Vagina (tissue), 2 donors: ENCODE measurements around the gene ZSWIM4. TPM values are rescaled to one million over a fixed set of nuclear protein-coding genes. Genes with fewer than 3 reads are reported as not detected.

Experiments
- DNase-seq, 2 donors: peaks; one replicate each; pipeline ENCODE4 v3.0.0-alpha.2; 2017; ENCODE audit errors: extremely low spot score in 2 of 2
- H3K27ac ChIP-seq: fragments of 200-600 bp; sonication (generic); one replicate; pipeline ENCODE4 v1.5.1; 2019
- H3K27me3 ChIP-seq: fragments of 200-600 bp; sonication (generic); one replicate; pipeline ENCODE4 v1.5.1; 2019
- H3K36me3 ChIP-seq, 2 donors: fragments of 200-600 bp; sonication (generic); one replicate each; pipeline ENCODE4 v1.5.1; 2017 to 2019
- H3K4me1 ChIP-seq: fragments of 200-600 bp; sonication (generic); one replicate; pipeline ENCODE4 v1.5.1; 2019
- H3K4me3 ChIP-seq, 2 donors: fragments of 200-600 bp; sonication (generic); 1 replicate in 1 of 2; 2 replicates in 1 of 2; pipeline ENCODE4 v1.5.1; 2016 to 2019
- H3K9me3 ChIP-seq: fragments of 200-600 bp; sonication (generic); one replicate; pipeline ENCODE4 v1.5.1; 2019
- CTCF ChIP-seq, 3 experiments: fragments of 450-650 bp in 2 of 3; fragments of 200-600 bp in 1 of 3; sonication (generic) in 1 of 3; IDR thresholded peaks; one replicate each; pipeline ENCODE4 v1.5.1; 2017 to 2019; ENCODE audit warnings: antibody characterized with exemption in 3 of 3, mild to moderate bottlenecking in 2 of 3, moderate library complexity in 2 of 3
- POLR2A ChIP-seq, 2 donors: fragments of 450-650 bp; IDR thresholded peaks; one replicate each; pipeline ENCODE4 v1.6.1; 2017; ENCODE audit warnings: antibody characterized with exemption in 2 of 2, mild to moderate bottlenecking in 2 of 2, moderate library complexity in 2 of 2
- POLR2AphosphoS5 ChIP-seq, 2 donors: sonication (generic); formaldehyde crosslinking; IDR thresholded peaks; one replicate each; pipeline ENCODE4 v1.9.0; 2017; ENCODE audit warnings: antibody characterized with exemption in 2 of 2, mild to moderate bottlenecking in 2 of 2, low read depth in 1 of 2; ENCODE audit not compliant: insufficient read depth in 1 of 2
- intact Hi-C: fragments of 100-400 bp; cut with DNase I; formaldehyde crosslinking; loops from one replicate; pipeline ENCODE4 v1.15.1; 2023
- total RNA-seq: library from RNA; depleted of rRNA; stranded (reverse); fragments of >200 nt; gene quantifications from one replicate; pipeline ENCODE4 v1.2.3, GENCODE V29; 2016

ZSWIM4 gene
- total RNA-seq, 1 donor from 2014 or later: 13.0 TPM

DNA sequence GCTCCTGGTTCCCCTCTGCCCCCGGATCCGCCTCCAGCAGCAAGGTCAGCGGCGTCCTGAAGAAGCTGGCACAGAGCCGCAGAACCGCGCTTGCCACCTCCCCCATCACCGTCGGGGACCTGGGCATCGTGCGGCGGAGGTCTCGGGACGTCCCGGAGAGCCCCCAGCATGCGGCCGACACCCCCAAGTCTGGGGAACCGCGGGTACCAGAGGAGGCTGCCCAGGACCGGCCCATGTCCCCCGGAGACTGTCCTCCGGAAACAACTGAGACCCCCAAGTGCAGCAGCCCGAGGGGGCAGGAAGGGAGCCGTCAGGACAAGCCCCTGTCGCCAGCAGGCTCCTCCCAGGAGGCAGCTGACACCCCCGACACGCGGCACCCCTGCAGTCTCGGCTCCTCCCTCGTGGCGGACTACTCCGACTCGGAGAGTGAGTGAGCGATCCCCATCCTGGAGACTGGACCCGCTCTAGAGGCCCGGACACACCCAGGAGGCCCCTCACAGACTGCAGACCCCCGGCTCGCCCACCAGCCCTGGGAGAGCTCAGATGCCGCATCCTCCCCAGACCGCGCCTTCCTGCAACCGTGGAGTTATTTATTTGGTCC is 32.5 kb upstream of the ZSWIM4 start:
- no peak overlapping the region for H3K4me3 ChIP-seq
- H3K4me1 ChIP-seq: peaks cover 30% of the 10 kb centered on the region
- H3K27ac ChIP-seq: no peak overlapping the region
- TF ChIP-seq POLR2A (IDR thresholded peaks at IDR 0.05) (no peak), POLR2AphosphoS5 (IDR thresholded peaks at IDR 0.05; ENCODE audit: insufficient read depth in 1 of 2, low read depth in 1 of 2) (no peak), CTCF (IDR thresholded peaks at IDR 0.05) (no peak)
- H3K36me3 ChIP-seq: peaks cover 0 to 49% of the 10 kb centered on the region in 2 donors
- DNase-seq: no peak
- no peaks in the 10 kb centered on the region for H3K27me3 ChIP-seq
- H3K9me3 ChIP-seq: no peaks in the 10 kb centered on the region
- intact Hi-C loops: no loop called here

DNA sequence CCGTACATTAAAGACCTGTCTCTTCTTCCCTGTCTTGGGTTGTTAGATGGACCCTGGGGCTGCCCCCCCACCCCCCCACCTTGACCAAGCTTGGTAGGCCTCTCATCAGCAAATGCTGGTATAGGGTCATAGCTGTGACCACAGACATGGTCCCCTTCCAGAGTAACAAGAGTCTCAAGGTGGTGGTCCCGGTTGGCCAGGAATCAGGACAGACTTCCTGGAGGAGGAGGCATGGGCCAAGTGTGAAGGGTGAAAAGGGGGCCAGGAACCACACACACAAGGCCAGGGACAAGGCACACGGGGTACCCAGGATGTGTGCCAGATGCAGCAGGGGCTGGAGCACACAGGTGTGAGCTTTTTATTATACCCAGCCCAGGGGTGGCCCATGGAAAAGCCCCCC is 32.0 kb upstream of the ZSWIM4 start:
- H3K36me3 ChIP-seq: peaks cover 0 to 48% of the 10 kb centered on the region in 2 donors
- H3K4me1 ChIP-seq: peaks cover 30% of the 10 kb centered on the region
- no peak for DNase-seq
- no peak overlapping the region for H3K4me3 ChIP-seq
- no peaks in the 10 kb centered on the region for H3K9me3 ChIP-seq
- H3K27me3 ChIP-seq: no peaks in the 10 kb centered on the region
- intact Hi-C loops: no loop called here
- no peak overlapping the region for H3K27ac ChIP-seq
- no peak for TF ChIP-seq CTCF (IDR thresholded peaks at IDR 0.05)
- no peak for TF ChIP-seq POLR2AphosphoS5 (IDR thresholded peaks at IDR 0.05; ENCODE audit: insufficient read depth in 1 of 2, low read depth in 1 of 2)
- TF ChIP-seq POLR2A (IDR thresholded peaks at IDR 0.05): no peak

DNA sequence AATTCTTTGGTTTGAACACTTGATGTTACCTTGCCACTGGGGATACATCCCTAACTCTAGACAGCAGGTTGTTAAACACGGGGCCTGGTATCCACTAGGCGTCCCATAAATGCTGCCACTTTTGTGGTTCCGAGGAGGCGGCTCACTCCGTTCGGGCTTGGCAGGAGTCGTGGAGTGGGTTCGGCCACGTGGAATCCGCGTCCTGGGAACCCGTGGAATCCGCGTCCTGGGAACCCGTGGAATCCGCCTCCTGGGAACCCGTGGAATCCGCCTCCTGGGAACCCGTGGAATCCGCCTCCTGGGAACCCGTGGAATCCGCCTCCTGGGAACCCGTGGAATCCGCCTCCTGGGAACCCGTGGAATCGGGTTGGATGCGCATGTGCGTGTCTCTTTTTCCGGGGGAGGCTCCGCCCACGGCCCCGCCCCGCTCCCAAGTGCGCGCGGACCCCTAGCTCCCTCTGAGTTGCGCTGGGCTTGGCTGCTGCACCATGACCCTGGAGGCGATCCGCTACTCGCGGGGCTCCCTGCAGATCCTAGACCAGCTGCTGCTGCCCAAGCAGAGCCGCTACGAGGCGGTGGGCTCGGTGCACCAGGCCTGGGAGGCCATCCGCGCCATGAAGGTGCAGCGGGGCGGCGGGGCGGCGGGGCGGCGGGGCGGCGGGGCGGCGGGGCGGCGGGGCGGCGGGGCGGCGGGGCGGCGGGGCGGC is 31.0 kb upstream of the ZSWIM4 start, which contains the start of gene MRI1:
MRI1 (plus strand) TSS at position 422 of the 707 bp plus-strand sequence; CDS start at position 489, 67 bp downstream.
- TF ChIP-seq POLR2AphosphoS5 (IDR thresholded peaks at IDR 0.05; ENCODE audit: insufficient read depth in 1 of 2, low read depth in 1 of 2): peak in 1 of 2 donors; percentile 74
- no peak for TF ChIP-seq CTCF (IDR thresholded peaks at IDR 0.05)
- TF ChIP-seq POLR2A (IDR thresholded peaks at IDR 0.05): peak in 1 of 2 donors; percentile 41
- H3K4me3 ChIP-seq: peak within 1 kb of the TSS; percentile 71 to 80
- intact Hi-C loops: no loop called here
- H3K9me3 ChIP-seq: no peaks in the 10 kb centered on the region
- H3K27me3 ChIP-seq: no peaks in the 10 kb centered on the region
- peak within 1 kb of the TSS; percentile 73 for H3K27ac ChIP-seq
- DNase-seq: no peak
- H3K4me1 ChIP-seq: peaks cover 30% of the 10 kb centered on the region
- peaks cover 0 to 49% of the 10 kb centered on the region in 2 donors for H3K36me3 ChIP-seq

DNA sequence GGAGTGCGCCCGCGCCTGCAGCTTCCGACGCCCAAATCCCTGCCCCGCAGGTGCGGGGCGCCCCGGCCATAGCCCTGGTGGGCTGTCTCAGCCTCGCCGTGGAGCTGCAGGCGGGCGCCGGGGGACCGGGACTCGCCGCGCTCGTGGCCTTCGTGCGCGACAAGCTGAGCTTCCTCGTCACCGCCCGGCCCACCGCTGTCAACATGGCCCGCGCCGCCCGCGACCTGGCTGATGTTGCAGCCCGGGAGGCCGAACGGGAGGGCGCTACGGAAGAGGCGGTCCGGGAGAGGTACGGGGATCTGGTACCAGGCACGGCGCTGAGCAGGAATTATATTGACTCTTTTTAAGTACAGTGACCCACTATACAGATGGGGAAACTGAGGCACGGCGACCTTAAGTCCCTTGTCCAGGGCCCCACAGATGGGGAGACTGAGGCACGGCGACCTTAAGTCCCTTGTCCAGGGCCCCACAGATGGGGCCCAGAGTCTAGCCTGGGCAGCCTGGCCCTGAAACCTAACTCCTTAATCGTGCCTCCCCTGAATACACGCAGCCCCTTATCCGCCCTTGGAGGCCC is 30.3 kb upstream of the ZSWIM4 start:
- H3K36me3 ChIP-seq: peaks cover 0 to 49% of the 10 kb centered on the region in 2 donors
- no peak for DNase-seq

More for the DNA sequence above, 30.3 kb upstream of the ZSWIM4 start:
- Histone ChIP-seq H3K4me1 (peaks cover 30% of the 10 kb centered on the region), H3K9me3 (no peaks in the 10 kb centered on the region), H3K27ac (peak overlapping the region; percentile 73), H3K27me3 (no peaks in the 10 kb centered on the region), H3K4me3 (peak overlapping the region; percentile 71 to 80)
- intact Hi-C loops: no loop called here
- TF ChIP-seq POLR2AphosphoS5 (IDR thresholded peaks at IDR 0.05; ENCODE audit: insufficient read depth in 1 of 2, low read depth in 1 of 2) (no peak), POLR2A (IDR thresholded peaks at IDR 0.05) (no peak), CTCF (IDR thresholded peaks at IDR 0.05) (no peak)
